Small intestine (tissue), 7 donors: ENCODE results near the gene SBNO2. TPM values are rescaled to one million over a fixed set of nuclear protein-coding genes. Genes with fewer than 3 reads are reported as not detected.

Source experiments
- DNase-seq, 2 donors: peaks; one replicate each; pipeline versions ENCODE4 v3.0.0 to v3.0.0-alpha.2; 2013
- FAIRE-seq: peaks from 2 replicates; lab custom pipeline; 2012; peaks lifted over from hg19 to GRCh38; lab: Jason Lieb, UNC
- H3K27ac ChIP-seq, 3 donors: one replicate each; pipeline ENCODE4 v1.5.1; 2013; ENCODE audit warnings: low read length in 2 of 3, mild to moderate bottlenecking in 2 of 3, control low read depth in 1 of 3, inconsistent platforms in 1 of 3, low read depth in 1 of 3, moderate library complexity in 1 of 3
- H3K27me3 ChIP-seq, 3 donors: one replicate each; pipeline ENCODE4 v1.6.1; 2013; ENCODE audit warnings: low read length in 3 of 3, inconsistent platforms in 1 of 3; ENCODE audit not compliant: control insufficient read depth in 3 of 3, insufficient read depth in 3 of 3
- H3K36me3 ChIP-seq, 3 donors: one replicate each; pipeline ENCODE4 v1.6.1; 2013; ENCODE audit warnings: low read length in 3 of 3, inconsistent platforms in 1 of 3, low read depth in 1 of 3, mild to moderate bottlenecking in 1 of 3, moderate library complexity in 1 of 3; ENCODE audit not compliant: control insufficient read depth in 3 of 3, insufficient read depth in 2 of 3
- H3K4me1 ChIP-seq, 3 donors: one replicate each; pipeline ENCODE4 v1.6.1; 2013; ENCODE audit warnings: low read length in 2 of 3, inconsistent platforms in 1 of 3, low read depth in 1 of 3, mild to moderate bottlenecking in 1 of 3, moderate library complexity in 1 of 3; ENCODE audit not compliant: control insufficient read depth in 3 of 3, insufficient read depth in 2 of 3
- H3K4me3 ChIP-seq, 3 donors: one replicate each; pipeline ENCODE4 v1.5.1; 2013; ENCODE audit warnings: low read length in 3 of 3, control low read depth in 1 of 3, inconsistent platforms in 1 of 3, low read depth in 1 of 3, mild to moderate bottlenecking in 1 of 3, moderate library complexity in 1 of 3
- H3K9me3 ChIP-seq, 2 donors: one replicate each; pipeline ENCODE4 v1.6.1; 2013; ENCODE audit warnings: low read depth in 1 of 2, low read length in 1 of 2; ENCODE audit not compliant: control insufficient read depth in 2 of 2, insufficient read depth in 1 of 2
- WGBS, 3 donors: extraction: QIAGEN DNeasy Blood & Tissue Kit; methylation state at CpG; one replicate each; pipeline ENCODE4 v1.1.7; 2013; 5-methylcytosine and 5-hydroxymethylcytosine counted together
- polyA plus RNA-seq, 4 donors: library from polyadenylated mRNA; stranded (reverse) in 3 of 4; unstranded in 1 of 4; fragments of 200-250 nt in 3 of 4; fragments of 120-200 nt in 1 of 4; gene quantifications; one replicate each; pipeline versions ENCODE4 v1.2.1 to v1.2.3, GENCODE V29; 2013
- donor health status: healthy with polysubstance abuse.
- donor health status: control.
- donor health status: control.
- donor health status: Bipolar disorder and iron deficiency.
- donor health status: healthy.

Gene SBNO2
- polyA plus RNA-seq, 4 donors, result 19.7 to 32.1 (median 21.6) TPM

- WGBS, 3 donors, result 88 to 92% (median 88%) methylated on average over 19 of the region's 19 CpGs
- FAIRE-seq (no peak), DNase-seq (no peak)
These were observed 45.9 kb upstream of the SBNO2 start for GRCh38 chr19:1219786-1220476.

GRCh38 chr19:1218751-1219567 lies 44.9 kb upstream of the SBNO2 start:
- H3K9me3 ChIP-seq, result no peaks in the 10 kb centered on the region
- 87 to 88% (median 87%) methylated on average over 27 to 37 of the region's 37 CpGs for WGBS, 3 donors
- H3K4me1 ChIP-seq, result peaks cover 0 to 48% (median 6%) of the 10 kb centered on the region in 3 donors
- DNase-seq (no peak), FAIRE-seq (no peak)
- no peak overlapping the region for H3K4me3 ChIP-seq
- H3K36me3 ChIP-seq, result peaks cover 11 to 96% (median 13%) of the 10 kb centered on the region in 3 donors
- peak overlapping the region in 2 of 3 donors; percentile 19 to 64 for H3K27ac ChIP-seq
- H3K27me3 ChIP-seq, result no peaks in the 10 kb centered on the region

More at GRCh38 chr19:1219786-1220476, 45.9 kb upstream of the SBNO2 start:
- Histone ChIP-seq H3K27ac (no peak overlapping the region), H3K9me3 (no peaks in the 10 kb centered on the region), H3K4me1 (peaks cover 0 to 38% (median 0%) of the 10 kb centered on the region in 3 donors), H3K27me3 (no peaks in the 10 kb centered on the region), H3K36me3 (peaks cover 11 to 96% (median 13%) of the 10 kb centered on the region in 3 donors), H3K4me3 (no peak overlapping the region)

DNA sequence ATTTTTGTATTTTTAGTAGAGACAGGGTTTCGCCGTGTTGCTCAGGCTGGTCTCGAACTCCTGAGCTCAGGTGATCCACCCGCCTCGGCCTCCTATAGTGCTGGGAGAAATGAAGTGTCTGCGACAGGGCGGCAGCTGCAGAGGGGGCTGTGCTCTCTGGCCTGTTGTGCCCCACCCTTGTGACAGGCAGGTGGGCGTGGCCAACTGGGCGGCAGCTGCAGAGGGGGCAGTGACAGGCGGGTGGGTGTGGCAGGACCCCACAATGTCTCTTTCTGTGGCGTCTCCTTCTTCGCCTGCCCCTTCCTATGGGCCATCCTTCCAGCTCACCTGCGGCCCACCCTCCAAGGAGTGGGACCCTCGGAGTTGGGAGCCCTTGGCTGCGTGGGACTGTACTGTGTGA lies 43.3 kb upstream of the SBNO2 start:
- Histone ChIP-seq H3K27ac (peak overlapping the region in 2 of 3 donors; percentile 6 to 72), H3K36me3 (peaks cover 4 to 93% (median 12%) of the 10 kb centered on the region in 3 donors), H3K9me3 (no peaks in the 10 kb centered on the region), H3K4me1 (peaks cover 2 to 57% (median 8%) of the 10 kb centered on the region in 3 donors), H3K4me3 (no peak overlapping the region), H3K27me3 (no peaks in the 10 kb centered on the region)
- DNase-seq (peak in 1 of 2 donors; percentile 67), FAIRE-seq (no peak)
- 62 to 81% (median 80%) methylated on average over 15 of the region's 15 CpGs for WGBS, 3 donors

DNA sequence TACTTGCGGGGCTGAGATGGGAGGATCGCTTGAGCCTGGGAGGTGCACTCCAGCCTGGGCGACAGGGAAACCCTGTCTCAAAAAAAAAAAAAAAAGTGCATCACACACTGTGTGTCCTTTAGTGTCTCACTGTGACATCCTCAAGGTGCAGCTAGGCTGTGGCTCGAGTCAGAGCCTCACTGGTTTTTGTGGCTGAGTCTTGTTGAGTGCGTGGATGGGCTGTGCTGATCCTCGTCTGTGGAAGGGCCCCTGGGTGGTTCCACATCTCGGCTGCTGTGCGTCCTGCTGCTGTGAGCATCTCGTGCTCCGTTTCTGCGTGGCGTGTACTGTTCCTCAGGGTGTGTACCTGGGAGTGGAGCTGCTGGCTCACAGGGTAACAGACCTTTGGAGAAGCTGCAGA lies 42.7 kb upstream of the SBNO2 start:
- no peak for FAIRE-seq
- Histone ChIP-seq H3K27ac (peak overlapping the region in 1 of 3 donors; percentile 72), H3K4me1 (peaks cover 2 to 62% (median 8%) of the 10 kb centered on the region in 3 donors), H3K9me3 (no peaks in the 10 kb centered on the region), H3K4me3 (no peak overlapping the region), H3K27me3 (no peaks in the 10 kb centered on the region), H3K36me3 (peaks cover 3 to 93% (median 7%) of the 10 kb centered on the region in 3 donors)
- no peak for DNase-seq
- WGBS, 3 donors, result 58 to 78% (median 75%) methylated on average over 12 of the region's 12 CpGs

GRCh38 chr19:1214862-1215731 lies 41.0 kb upstream of the SBNO2 start:
- Histone ChIP-seq H3K9me3 (no peaks in the 10 kb centered on the region), H3K4me3 (no peak overlapping the region), H3K4me1 (peaks cover 2 to 61% (median 8%) of the 10 kb centered on the region in 3 donors), H3K36me3 (peaks cover 0 to 93% (median 0%) of the 10 kb centered on the region in 3 donors), H3K27me3 (no peaks in the 10 kb centered on the region), H3K27ac (peak overlapping the region in 2 of 3 donors; percentile 85 to 92)
- DNase-seq (no peak), FAIRE-seq (no peak)
- 77 to 87% (median 85%) methylated on average over 25 to 26 of the region's 26 CpGs for WGBS, 3 donors

- H3K4me3 ChIP-seq, result no peak overlapping the region
These were observed 40.3 kb upstream of the SBNO2 start for GRCh38 chr19:1214299-1214861.

DNA sequence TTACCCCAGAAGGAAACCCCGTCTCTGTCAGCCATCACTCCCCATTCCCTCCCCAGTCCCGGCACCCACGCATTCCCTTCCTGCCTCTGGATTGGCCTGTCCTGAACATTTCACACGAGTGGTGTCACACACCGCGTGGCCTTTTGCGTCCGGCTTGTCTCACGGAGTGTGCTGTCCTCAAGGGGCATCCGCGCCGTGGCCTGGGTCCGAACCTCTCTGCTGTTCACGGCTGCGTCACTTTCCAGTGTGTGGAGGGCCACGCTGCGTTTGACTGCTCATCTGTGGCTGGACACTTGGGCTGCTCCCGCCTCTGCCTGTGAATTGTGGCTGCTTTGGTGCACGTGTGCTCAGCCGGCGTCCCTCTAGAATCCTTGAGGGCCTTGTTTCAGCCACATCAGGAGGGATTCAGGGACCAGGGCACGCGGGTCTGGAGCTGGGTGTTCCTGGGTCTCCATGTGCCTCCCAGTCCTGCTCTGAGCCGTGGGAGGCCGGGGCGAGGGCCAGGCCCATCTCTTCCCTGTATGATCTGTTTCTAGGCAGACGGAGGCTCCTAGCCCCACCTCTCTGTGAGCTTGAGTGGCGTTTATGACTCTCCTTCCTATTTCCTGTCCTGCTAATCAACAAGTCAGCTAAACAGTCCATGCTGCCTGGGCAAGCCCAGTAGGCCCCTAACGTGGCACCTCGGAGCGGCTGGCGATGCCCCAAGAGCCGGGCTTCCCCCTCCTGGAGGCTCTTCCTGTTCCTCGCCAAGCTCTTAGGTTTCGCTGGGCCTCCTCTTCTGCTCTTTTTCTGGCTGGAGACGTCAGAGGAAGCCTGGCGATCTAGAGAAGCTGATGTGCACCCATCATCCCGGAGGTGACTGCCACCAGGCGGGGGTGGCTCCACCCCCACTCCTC lies 39.6 kb upstream of the SBNO2 start:
- DNase-seq (peak; percentile 88 to 91), FAIRE-seq (no peak)
- H3K9me3 ChIP-seq, result no peaks in the 10 kb centered on the region
- H3K27me3 ChIP-seq, result no peaks in the 10 kb centered on the region
- peaks cover 0 to 90% (median 0%) of the 10 kb centered on the region in 3 donors for H3K36me3 ChIP-seq
- peaks cover 4 to 73% (median 8%) of the 10 kb centered on the region in 3 donors for H3K4me1 ChIP-seq
- WGBS, 3 donors, result 43 to 56% (median 46%) methylated on average over 39 of the region's 39 CpGs
- peak overlapping the region; percentile 73 to 92 (median 85) for H3K27ac ChIP-seq
- H3K4me3 ChIP-seq, result no peak overlapping the region

More at GRCh38 chr19:1214299-1214861, 40.3 kb upstream of the SBNO2 start:
- Histone ChIP-seq H3K4me1 (peaks cover 4 to 67% (median 8%) of the 10 kb centered on the region in 3 donors), H3K9me3 (no peaks in the 10 kb centered on the region), H3K36me3 (peaks cover 0 to 95% (median 0%) of the 10 kb centered on the region in 3 donors), H3K27me3 (no peaks in the 10 kb centered on the region), H3K27ac (peak overlapping the region; percentile 12 to 92 (median 85))
- 58 to 77% (median 60%) methylated on average over 17 to 21 of the region's 21 CpGs for whole genome bisulfite sequencing, 3 donors
- FAIRE-seq, result no peak
- no peak for DNase-seq
